ENCODE data around the gene TM7SF3.
"Not testable (repeated sequence)": the region's sequence is repeated elsewhere in the genome, so short reads cannot be mapped to it uniquely, and the experiment has no call there.

Gene TM7SF3

DNA sequence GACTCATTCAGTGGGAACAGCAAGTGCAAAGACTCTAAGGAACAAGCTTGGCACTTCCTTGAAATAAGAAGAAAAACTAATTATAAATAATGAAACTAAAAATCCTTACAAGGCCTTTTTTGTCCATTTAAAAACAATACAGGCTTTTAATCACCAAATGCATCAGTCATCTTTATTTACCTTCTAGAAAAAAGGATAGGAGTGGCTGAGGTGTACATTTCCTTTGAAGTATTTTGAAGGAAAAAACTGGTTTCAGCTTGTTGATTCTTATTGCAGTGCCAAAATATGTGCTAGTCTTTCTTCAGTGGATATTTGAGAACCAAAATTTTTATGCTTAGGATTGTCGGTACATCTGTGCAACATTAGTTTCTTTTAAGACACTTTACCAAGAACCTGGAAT is 38.0 kb upstream of the TM7SF3 start:
- TF ChIP-seq, protein P1, sequence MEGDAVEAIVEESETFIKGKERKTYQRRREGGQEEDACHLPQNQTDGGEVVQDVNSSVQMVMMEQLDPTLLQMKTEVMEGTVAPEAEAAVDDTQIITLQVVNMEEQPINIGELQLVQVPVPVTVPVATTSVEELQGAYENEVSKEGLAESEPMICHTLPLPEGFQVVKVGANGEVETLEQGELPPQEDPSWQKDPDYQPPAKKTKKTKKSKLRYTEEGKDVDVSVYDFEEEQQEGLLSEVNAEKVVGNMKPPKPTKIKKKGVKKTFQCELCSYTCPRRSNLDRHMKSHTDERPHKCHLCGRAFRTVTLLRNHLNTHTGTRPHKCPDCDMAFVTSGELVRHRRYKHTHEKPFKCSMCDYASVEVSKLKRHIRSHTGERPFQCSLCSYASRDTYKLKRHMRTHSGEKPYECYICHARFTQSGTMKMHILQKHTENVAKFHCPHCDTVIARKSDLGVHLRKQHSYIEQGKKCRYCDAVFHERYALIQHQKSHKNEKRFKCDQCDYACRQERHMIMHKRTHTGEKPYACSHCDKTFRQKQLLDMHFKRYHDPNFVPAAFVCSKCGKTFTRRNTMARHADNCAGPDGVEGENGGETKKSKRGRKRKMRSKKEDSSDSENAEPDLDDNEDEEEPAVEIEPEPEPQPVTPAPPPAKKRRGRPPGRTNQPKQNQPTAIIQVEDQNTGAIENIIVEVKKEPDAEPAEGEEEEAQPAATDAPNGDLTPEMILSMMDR (IDR thresholded peaks at IDR 0.05; ENCODE audit: insufficient read depth, missing control alignments): no peak
- no peak for FAIRE-seq
- no peak for DNase-seq (ENCODE audit: insufficient read length, low spot score)

- DNase-seq (ENCODE audit: insufficient read length, low spot score) (no peak), FAIRE-seq (no peak)
- TF ChIP-seq, protein P1 (IDR thresholded peaks at IDR 0.05; ENCODE audit: insufficient read depth, missing control alignments): no peak
These were observed 34.9 kb upstream of the TM7SF3 start for GRCh38 chr12:27048822-27049752.

GRCh38 chr12:27042018-27042417 is 27.8 kb upstream of the TM7SF3 start:
- FAIRE-seq; DNase-seq (ENCODE audit: insufficient read length, low spot score): not testable (repeated sequence)

DNA sequence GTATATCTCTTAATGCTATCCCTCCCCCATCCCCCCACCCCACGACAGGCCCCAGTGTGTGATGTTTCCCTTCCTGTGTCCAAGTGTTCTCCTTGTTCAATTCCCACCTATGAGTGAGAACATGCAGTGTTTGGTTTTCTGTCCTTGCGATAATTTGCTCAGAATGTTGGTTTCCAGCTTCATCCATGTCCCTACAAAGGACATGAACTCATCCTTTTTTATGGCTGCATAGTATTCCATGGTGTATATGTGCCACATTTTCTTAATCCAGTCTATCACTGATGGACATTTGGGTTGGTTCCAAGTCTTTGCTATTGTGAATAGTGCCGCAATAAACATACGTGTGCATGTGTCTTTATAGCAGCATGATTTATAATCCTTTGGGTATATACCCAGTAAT is 26.5 kb upstream of the TM7SF3 start:
- not testable (repeated sequence) for DNase-seq (ENCODE audit: insufficient read length, low spot score); FAIRE-seq

- TF ChIP-seq, protein P1 (IDR thresholded peaks at IDR 0.05; ENCODE audit: insufficient read depth, missing control alignments): no peak
- no peak for DNase-seq (ENCODE audit: insufficient read length, low spot score)
- no peak for FAIRE-seq
These were observed 20.6 kb upstream of the TM7SF3 start for GRCh38 chr12:27034607-27035293.

GRCh38 chr12:27032679-27033078 is 18.5 kb upstream of the TM7SF3 start:
- DNase-seq (ENCODE audit: insufficient read length, low spot score) (no peak), FAIRE-seq (no peak)
- TF ChIP-seq, protein P1 (IDR thresholded peaks at IDR 0.05; ENCODE audit: insufficient read depth, missing control alignments): no peak

DNA sequence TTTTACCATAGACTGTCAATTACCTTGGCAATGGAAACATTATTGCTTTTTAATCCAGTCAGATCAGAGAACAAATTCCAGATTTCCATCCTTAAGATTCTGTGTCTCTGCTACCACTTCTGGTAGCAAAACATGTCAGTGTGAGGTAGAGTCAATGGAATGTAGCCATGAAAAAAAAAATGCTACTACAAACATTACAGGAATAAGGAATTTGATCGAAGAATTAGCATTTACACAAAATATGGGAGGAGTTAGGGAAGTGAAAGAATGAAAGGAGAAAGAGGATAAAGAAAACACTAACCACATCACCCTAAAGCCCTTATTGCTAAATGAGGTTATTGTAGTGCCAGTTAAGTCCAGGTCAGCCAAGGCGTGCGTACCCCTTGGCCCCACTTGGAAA is 17.3 kb upstream of the TM7SF3 start:
- FAIRE-seq: no peak
- TF ChIP-seq, protein P1 (IDR thresholded peaks at IDR 0.05; ENCODE audit: insufficient read depth, missing control alignments): no peak
- DNase-seq (ENCODE audit: insufficient read length, low spot score): no peak

DNA sequence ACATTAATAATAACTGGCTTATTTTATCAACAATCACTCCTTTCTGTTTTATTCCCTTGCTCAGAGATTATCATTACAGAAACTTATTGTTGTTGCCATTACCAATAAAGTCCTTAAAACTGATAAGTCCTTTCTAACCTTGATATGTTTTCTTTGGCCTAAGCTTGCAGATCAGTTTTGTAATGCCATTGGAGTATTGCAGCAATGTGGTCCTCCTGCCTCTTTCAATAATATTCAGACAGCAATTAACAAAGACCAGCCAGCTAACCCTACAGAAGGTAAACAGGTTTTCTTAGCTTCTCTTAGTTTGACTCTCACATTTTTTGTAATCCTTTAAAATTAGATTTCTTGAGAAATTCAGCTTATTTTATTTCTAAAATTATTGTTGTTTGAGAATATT is 12.1 kb upstream of the TM7SF3 start:
- TF ChIP-seq, protein P1 (IDR thresholded peaks at IDR 0.05; ENCODE audit: insufficient read depth, missing control alignments): no peak
- no peak for DNase-seq (ENCODE audit: insufficient read length, low spot score)

More for the DNA sequence above, 12.1 kb upstream of the TM7SF3 start:
- no peak for FAIRE-seq
